Sigmoid colon (tissue), 7 donors: ENCODE measurements around the gene TSPAN14. TPM values are rescaled to one million over a fixed set of nuclear protein-coding genes. Genes with fewer than 3 reads are reported as not detected.

ENCODE experiments used
- DNase-seq: peaks from one replicate; pipeline ENCODE4 v3.0.0-alpha.2; 2019
- H3K27ac ChIP-seq, 4 donors: fragments of 200-600 bp; sonication (generic); one replicate each; pipeline ENCODE4 v1.5.1; 2016 to 2019; ENCODE audit warnings: mild to moderate bottlenecking in 1 of 4
- H3K27me3 ChIP-seq, 3 donors: fragments of 200-600 bp; sonication (generic); one replicate each; pipeline ENCODE4 v1.5.1; 2019; ENCODE audit warnings: mild to moderate bottlenecking in 1 of 3
- H3K36me3 ChIP-seq, 4 donors: fragments of 200-600 bp; sonication (generic); one replicate each; pipeline ENCODE4 v1.5.1; 2016 to 2019
- H3K4me1 ChIP-seq, 4 donors: fragments of 200-600 bp; sonication (generic); one replicate each; pipeline ENCODE4 v1.5.1; 2017 to 2019
- H3K4me3 ChIP-seq, 4 donors: fragments of 200-600 bp; sonication (generic); one replicate each; pipeline ENCODE4 v1.5.1; 2017 to 2019; ENCODE audit warnings: mild to moderate bottlenecking in 2 of 4, moderate library complexity in 1 of 4
- H3K9me3 ChIP-seq, 4 donors: fragments of 200-600 bp in 3 of 4; sonication (generic) in 3 of 4; one replicate each; pipeline versions ENCODE4 v1.5.1 to v1.6.1; 2013 to 2019
- CTCF ChIP-seq, 4 experiments: fragments of 450-650 bp in 3 of 4; fragments of 200-600 bp in 1 of 4; IDR thresholded peaks; one replicate each; pipeline ENCODE4 v1.5.1; 2016 to 2019; ENCODE audit warnings: antibody characterized with exemption in 4 of 4, mild to moderate bottlenecking in 3 of 4, moderate library complexity in 2 of 4
- EP300 ChIP-seq, 4 donors: sonication (generic); formaldehyde crosslinking; IDR thresholded peaks; one replicate each; pipeline ENCODE4 v1.6.1; 2017; ENCODE audit warnings: antibody characterized with exemption in 4 of 4
- POLR2A ChIP-seq, 2 donors: fragments of 450-650 bp; IDR thresholded peaks; one replicate each; pipeline ENCODE4 v1.6.1; 2016; ENCODE audit warnings: antibody characterized with exemption in 2 of 2, mild to moderate bottlenecking in 2 of 2, moderate library complexity in 2 of 2
- POLR2AphosphoS5 ChIP-seq, 4 donors: sonication (generic); formaldehyde crosslinking; IDR thresholded peaks; one replicate each; pipeline ENCODE4 v1.6.1; 2017; ENCODE audit warnings: antibody characterized with exemption in 4 of 4
- WGBS, 2 donors: extraction: QIAGEN DNeasy Blood & Tissue Kit; methylation state at CpG; one replicate each; pipeline ENCODE4 v1.1.7; 2013; 5-methylcytosine and 5-hydroxymethylcytosine counted together
- intact Hi-C: fragments of 100-400 bp; cut with DNase I; formaldehyde crosslinking; loops from one replicate; pipeline ENCODE4 v1.15.1; 2023
- polyA plus RNA-seq, 3 donors: library from polyadenylated mRNA; stranded (reverse); fragments of 200-250 nt; gene quantifications; one replicate each; pipeline ENCODE4 v1.2.3, GENCODE V29; 2013
- total RNA-seq, 4 donors: library from RNA; depleted of rRNA; stranded (reverse); fragments of >200 nt; gene quantifications; one replicate each; pipeline ENCODE4 v1.1.0, GENCODE V29; 2016
- donor health status: healthy with polysubstance abuse.
- donor health status: Bipolar disorder and iron deficiency.
- donor health status: healthy.

The TSPAN14 gene
- total and polyA plus RNA-seq, 7 donors: 12.0 to 67.3 (median 23.5) TPM

DNA sequence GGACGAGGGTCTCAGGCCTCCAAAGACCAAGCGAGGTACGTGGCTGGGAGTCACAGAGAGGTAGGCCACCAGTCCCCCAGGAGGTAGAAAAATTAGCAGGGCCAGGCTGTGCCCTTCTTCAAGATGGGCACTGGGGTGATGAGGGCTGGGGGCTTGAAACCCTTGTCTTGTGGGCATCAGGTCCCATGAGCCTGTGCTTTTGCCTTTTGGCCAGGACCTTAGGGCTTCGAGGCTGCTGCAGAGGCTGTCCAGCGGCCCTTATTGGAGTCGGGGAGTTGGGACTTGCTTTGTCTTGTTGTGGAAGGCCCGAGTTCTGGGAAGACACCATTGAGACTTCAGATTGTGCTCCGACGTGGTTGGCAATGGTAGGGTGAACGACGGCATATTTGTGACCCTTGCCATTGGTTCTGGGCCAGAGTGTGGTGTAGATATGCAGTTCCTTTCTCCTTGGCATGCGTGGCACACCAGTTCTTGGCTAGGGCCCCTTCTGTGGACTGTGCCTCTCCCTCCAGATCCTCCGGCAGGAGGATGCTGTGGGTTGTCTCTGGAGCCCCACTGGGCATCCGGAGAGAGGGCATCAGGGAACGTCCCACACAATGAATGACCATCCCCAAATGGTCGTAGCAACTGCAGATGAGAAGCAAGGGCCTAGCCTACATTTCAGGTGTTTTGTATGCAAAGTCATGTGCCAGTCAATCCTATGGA lies 84.5 kb downstream of the TSPAN14 start:
- TF ChIP-seq POLR2AphosphoS5 (IDR thresholded peaks at IDR 0.05) (no peak), EP300 (IDR thresholded peaks at IDR 0.05) (no peak)
- H3K4me3 ChIP-seq: no peak overlapping the region
- 90 to 95% methylated on average over 16 of the region's 16 CpGs for WGBS, 2 donors
- no peaks in the 10 kb centered on the region for H3K27me3 ChIP-seq
- intact Hi-C loops: no loop called here
- H3K36me3 ChIP-seq: no peaks in the 10 kb centered on the region
- no peaks in the 10 kb centered on the region for H3K9me3 ChIP-seq
- DNase-seq: peak; percentile 53
- H3K4me1 ChIP-seq: peaks cover 0 to 7% (median 2%) of the 10 kb centered on the region in 4 donors
- no peak overlapping the region for H3K27ac ChIP-seq

- peaks cover 0 to 7% (median 2%) of the 10 kb centered on the region in 4 donors for H3K4me1 ChIP-seq
- peak; percentile 55 for DNase-seq
- 67 to 79% methylated on average over 7 of the region's 7 CpGs for WGBS, 2 donors
- no peaks in the 10 kb centered on the region for H3K9me3 ChIP-seq
- intact Hi-C loops: no loop called here
- H3K27ac ChIP-seq: no peak overlapping the region
- TF ChIP-seq POLR2A (IDR thresholded peaks at IDR 0.05): no peak
- TF ChIP-seq CTCF (IDR thresholded peaks at IDR 0.05): no peak
- no peak for TF ChIP-seq POLR2AphosphoS5 (IDR thresholded peaks at IDR 0.05)
- no peak for TF ChIP-seq EP300 (IDR thresholded peaks at IDR 0.05)
- no peaks in the 10 kb centered on the region for H3K27me3 ChIP-seq
- no peak overlapping the region for H3K4me3 ChIP-seq
- no peaks in the 10 kb centered on the region for H3K36me3 ChIP-seq
Measured at GRCh38 chr10:80539421-80540031, 85.4 kb downstream of the TSPAN14 start.

GRCh38 chr10:80540136-80540535 lies 86.0 kb downstream of the TSPAN14 start:
- TF ChIP-seq POLR2AphosphoS5 (IDR thresholded peaks at IDR 0.05) (no peak), CTCF (IDR thresholded peaks at IDR 0.05) (no peak), POLR2A (IDR thresholded peaks at IDR 0.05) (no peak), EP300 (IDR thresholded peaks at IDR 0.05) (no peak)
- H3K9me3 ChIP-seq: no peaks in the 10 kb centered on the region
- H3K4me3 ChIP-seq: no peak overlapping the region
- DNase-seq: peak; percentile 29
- no peak overlapping the region for H3K27ac ChIP-seq
- H3K27me3 ChIP-seq: no peaks in the 10 kb centered on the region
- H3K36me3 ChIP-seq: no peaks in the 10 kb centered on the region
- H3K4me1 ChIP-seq: peaks cover 0 to 7% (median 2%) of the 10 kb centered on the region in 4 donors
- intact Hi-C loops: no loop called here
- 83 to 87% methylated on average over 11 of the region's 11 CpGs for WGBS, 2 donors

- intact Hi-C loops: no loop called here
- no peak for TF ChIP-seq EP300 (IDR thresholded peaks at IDR 0.05)
- TF ChIP-seq CTCF (IDR thresholded peaks at IDR 0.05): no peak
- no peak for TF ChIP-seq POLR2A (IDR thresholded peaks at IDR 0.05)
- TF ChIP-seq POLR2AphosphoS5 (IDR thresholded peaks at IDR 0.05): no peak
- peak; percentile 30 for DNase-seq
- Histone ChIP-seq H3K4me3 (no peak overlapping the region), H3K9me3 (no peaks in the 10 kb centered on the region), H3K27ac (no peak overlapping the region), H3K27me3 (no peaks in the 10 kb centered on the region), H3K36me3 (no peaks in the 10 kb centered on the region), H3K4me1 (peaks cover 0 to 5% (median under 1%) of the 10 kb centered on the region in 4 donors)
- WGBS, 2 donors: 16 to 71% methylated on average over 9 of the region's 9 CpGs
Measured at GRCh38 chr10:80540618-80540980, 86.5 kb downstream of the TSPAN14 start.

DNA sequence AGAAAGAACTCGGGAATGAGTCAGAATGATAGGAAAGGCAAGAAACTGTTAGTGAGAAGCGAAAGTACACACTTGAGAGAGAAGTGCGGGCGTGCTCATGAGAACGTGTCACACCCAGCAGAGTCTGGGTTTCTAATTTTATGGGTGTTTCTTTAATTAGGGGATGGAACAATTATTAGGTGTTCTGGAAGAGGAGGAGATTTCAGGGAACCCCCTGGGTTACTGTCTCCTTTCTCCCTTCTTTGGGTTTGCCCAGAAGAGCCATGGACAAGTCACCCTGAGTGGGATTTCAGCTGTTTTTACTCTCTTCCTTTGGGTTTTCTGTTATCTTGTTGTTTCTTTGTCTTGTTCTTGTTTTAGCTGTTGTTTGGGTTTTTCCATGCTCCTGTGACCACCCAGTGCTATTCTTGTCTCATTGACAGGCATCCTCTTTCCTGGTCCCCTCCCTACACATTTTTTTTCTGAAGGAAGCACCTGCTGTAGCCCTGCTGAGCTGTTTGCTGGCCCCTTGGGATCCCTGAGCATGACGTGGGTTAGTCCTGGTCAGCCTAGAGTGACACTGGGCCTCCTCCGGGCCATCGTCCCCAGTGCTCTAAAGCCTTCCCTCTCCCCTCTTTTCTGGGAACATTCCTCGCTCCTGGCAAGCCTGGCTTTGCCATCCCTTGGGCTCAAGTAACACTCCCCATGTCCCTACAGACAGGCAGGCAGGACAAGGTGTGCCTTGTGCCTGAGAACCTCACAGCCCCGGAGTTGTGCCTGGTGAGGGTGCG lies 87.1 kb downstream of the TSPAN14 start:
- Histone ChIP-seq H3K9me3 (no peaks in the 10 kb centered on the region), H3K36me3 (no peaks in the 10 kb centered on the region), H3K4me1 (no peaks in the 10 kb centered on the region), H3K4me3 (no peak overlapping the region), H3K27ac (no peak overlapping the region), H3K27me3 (no peaks in the 10 kb centered on the region)
- WGBS, 2 donors: 40 to 55% methylated on average over 11 of the region's 11 CpGs
- no peak for TF ChIP-seq EP300 (IDR thresholded peaks at IDR 0.05)
- no peak for TF ChIP-seq POLR2A (IDR thresholded peaks at IDR 0.05)
- TF ChIP-seq CTCF (IDR thresholded peaks at IDR 0.05): no peak
- no peak for TF ChIP-seq POLR2AphosphoS5 (IDR thresholded peaks at IDR 0.05)
- intact Hi-C loops: no loop called here
- peak; percentile 65 for DNase-seq
